Activated CD4-positive, alpha-beta T cell treated with anti-CD3 and anti-CD28 coated beads, Interleukin-2, amount 10 ng/mL, durations not matched to agents 7 days and 5 days (primary cell): ENCODE measurements around the gene EED. TPM values are rescaled to one million over a fixed set of nuclear protein-coding genes. Genes with fewer than 3 reads are reported as not detected.
"Not testable (repeated sequence)": the region's sequence is repeated elsewhere in the genome, so short reads cannot be mapped to it uniquely, and the experiment has no call there.

ENCODE experiments used
- CTCF ChIA-PET: fragments of 350-600 bp; sonication (Branson Sonifier 250); formaldehyde crosslinking; loops from one replicate; lab custom pipeline; 2021; ENCODE audit warnings: antibody characterized with exemption; lab: Charles Lee
- POLR2A ChIA-PET: fragments of 350-600 bp; sonication (Branson Sonifier 250); formaldehyde crosslinking; loops from one replicate; lab custom pipeline; 2021; ENCODE audit warnings: antibody characterized with exemption; lab: Charles Lee
- DNase-seq: peaks from one replicate; pipeline ENCODE4 v3.0.0-alpha.2; 2020
- H3K27ac Mint-ChIP-seq: one replicate; pipeline ENCODE4 v1.8.0; 2021; ENCODE audit warnings: mild to moderate bottlenecking, moderate library complexity, mixed read lengths
- H3K27me3 Mint-ChIP-seq: one replicate; pipeline ENCODE4 v1.8.0; 2021; ENCODE audit warnings: mixed read lengths
- H3K36me3 Mint-ChIP-seq: one replicate; pipeline ENCODE4 v1.8.0; 2021; ENCODE audit warnings: low read depth, mixed read lengths
- H3K4me1 Mint-ChIP-seq: one replicate; pipeline ENCODE4 v1.8.0; 2021; ENCODE audit warnings: mixed read lengths
- H3K4me3 Mint-ChIP-seq: one replicate; pipeline ENCODE4 v1.8.0; 2021; ENCODE audit warnings: mild to moderate bottlenecking, moderate library complexity, mixed read lengths
- H3K9me3 Mint-ChIP-seq: one replicate; pipeline ENCODE4 v1.8.0; 2021; ENCODE audit warnings: mixed read lengths
- total RNA-seq, 2 experiments: library from RNA; stranded (reverse); gene quantifications; one replicate each; pipeline ENCODE4 v1.2.3, GENCODE V29; 2021

Gene EED
- total RNA-seq, 2 experiments from 2014 or later = 46.3 to 50.3 TPM

DNA sequence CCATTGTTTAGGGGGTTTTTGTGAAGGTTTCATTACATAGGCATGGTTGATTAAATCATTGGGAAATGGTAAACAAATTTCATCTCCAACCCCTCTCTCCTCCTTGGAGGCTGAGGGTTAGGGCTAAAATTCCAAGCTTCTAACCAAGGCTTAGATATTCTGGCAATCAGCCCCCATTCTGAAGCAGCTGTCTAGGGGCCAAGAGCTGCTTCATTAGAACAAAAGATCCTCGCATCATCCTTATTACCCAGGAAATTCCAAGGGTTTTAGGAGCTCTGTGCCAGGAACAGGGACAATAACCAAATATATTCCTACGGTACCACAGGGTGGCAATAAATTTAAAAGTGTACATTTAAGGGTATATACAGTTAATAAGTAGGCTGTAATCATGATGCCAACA lies 22.5 kb upstream of the EED start:
- CTCF ChIA-PET = interaction anchor here (0.9 to 2.1 kb wide), 4 partner anchors 9 to 235 kb away, joined by 3 to 7 read pairs (median 4); no protein-coding TSS in a partner anchor
- Mint-ChIP-seq H3K4me3 (no peak overlapping the region), H3K4me1 (peaks cover 19% of the 10 kb centered on the region), H3K36me3 (no peaks in the 10 kb centered on the region), H3K27me3 (peaks cover 2% of the 10 kb centered on the region), H3K9me3 (peaks cover 11% of the 10 kb centered on the region), H3K27ac (no peak overlapping the region)
- POLR2A ChIA-PET = no interaction called here
- DNase-seq = no peak

DNA sequence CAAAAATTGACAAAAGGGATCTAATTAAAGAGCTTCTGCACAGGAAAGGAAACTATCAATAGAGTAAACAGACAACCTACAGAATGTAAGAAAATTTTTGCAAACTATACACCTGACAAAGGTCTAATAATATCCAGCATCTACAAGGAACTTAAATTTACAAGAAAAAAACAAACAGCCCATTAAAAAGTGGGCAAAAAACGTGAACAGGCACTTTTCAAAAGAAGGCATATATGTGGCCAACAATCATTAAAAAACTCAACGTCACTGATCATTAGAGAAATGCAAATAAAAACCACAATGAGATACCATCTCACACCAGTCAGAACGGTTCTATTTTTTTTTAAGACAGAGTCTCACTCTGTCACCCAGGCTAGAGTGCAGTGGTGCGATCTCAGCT lies 20.0 kb upstream of the EED start:
- H3K27me3 Mint-ChIP-seq, H3K4me3 Mint-ChIP-seq, DNase-seq, H3K36me3 Mint-ChIP-seq, H3K27ac Mint-ChIP-seq, POLR2A ChIA-PET: not testable (repeated sequence)
- H3K9me3 Mint-ChIP-seq = peaks cover 11% of the 10 kb centered on the region
- CTCF ChIA-PET = interaction anchor here (0.7 to 2.4 kb wide), 4 partner anchors 9 to 474 kb away, joined by 3 to 8 read pairs (median 4); no protein-coding TSS in a partner anchor
- H3K4me1 Mint-ChIP-seq = peaks cover 19% of the 10 kb centered on the region

DNA sequence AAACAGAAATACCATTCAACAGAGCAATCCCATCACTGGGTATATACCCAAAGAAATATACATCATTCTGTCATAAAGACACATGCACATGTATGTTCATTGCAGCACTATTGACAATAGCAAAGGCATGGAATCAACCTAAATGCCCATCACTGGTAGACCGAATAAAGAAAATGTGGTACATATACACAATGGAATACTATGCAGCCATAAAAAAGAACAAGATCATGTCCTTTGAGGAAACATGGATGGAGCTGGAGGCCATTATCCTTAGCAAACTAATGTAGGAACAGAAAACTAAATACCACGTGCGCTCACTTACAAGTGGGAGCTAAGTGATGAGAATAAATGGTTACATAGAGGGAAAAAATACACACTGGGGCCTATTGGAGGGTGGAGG lies 19.2 kb upstream of the EED start:
- H3K27me3 Mint-ChIP-seq, H3K36me3 Mint-ChIP-seq, H3K27ac Mint-ChIP-seq, POLR2A ChIA-PET, DNase-seq, H3K4me3 Mint-ChIP-seq: not testable (repeated sequence)
- CTCF ChIA-PET = interaction anchor here (1.5 to 2.4 kb wide), 2 partner anchors 10 to 12 kb away, joined by 5 to 8 read pairs; no protein-coding TSS in a partner anchor
- H3K9me3 Mint-ChIP-seq = peaks cover 11% of the 10 kb centered on the region
- peaks cover 23% of the 10 kb centered on the region for H3K4me1 Mint-ChIP-seq

DNA sequence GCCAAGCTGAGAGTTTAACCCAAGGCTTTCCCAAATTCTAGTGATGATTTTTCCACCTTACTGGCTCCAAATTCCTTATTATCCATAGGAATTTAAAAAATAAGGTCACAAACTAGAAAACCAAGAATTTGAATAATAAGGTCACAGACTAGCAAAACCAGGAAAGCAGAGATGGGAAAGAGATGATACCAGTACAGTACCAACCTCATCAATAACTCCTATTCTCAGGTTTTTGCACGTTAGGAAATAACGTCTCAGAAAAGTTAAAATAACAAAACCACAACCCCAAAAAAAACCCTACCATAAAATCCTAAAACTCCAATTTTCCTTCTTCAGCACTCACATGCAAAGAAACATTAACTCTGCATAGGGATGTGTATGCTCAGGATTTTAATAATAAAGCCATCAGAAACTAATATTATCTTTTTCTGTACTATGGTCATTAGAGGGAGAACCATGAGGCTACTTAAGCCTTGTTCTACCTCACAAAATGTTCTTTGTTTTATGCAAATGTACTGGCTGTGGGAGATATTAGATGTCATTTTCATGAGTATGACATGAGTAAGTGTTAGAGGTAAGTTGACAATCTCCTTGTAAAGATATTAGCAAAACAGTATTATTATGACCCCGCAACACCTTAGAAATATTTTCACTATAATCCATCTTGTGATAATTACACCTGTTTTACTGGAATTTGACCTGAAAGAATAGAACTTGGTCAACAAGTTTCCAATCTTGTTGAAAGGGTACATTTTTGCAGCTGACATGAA lies 16.1 kb upstream of the EED start:
- CTCF ChIA-PET = interaction anchor here (0.6 to 1.3 kb wide), 3 partner anchors 10 to 327 kb away, joined by 3 to 4 read pairs (median 3); no protein-coding TSS in a partner anchor
- peaks cover 28% of the 10 kb centered on the region for H3K4me1 Mint-ChIP-seq
- H3K27ac Mint-ChIP-seq = no peak overlapping the region

DNA sequence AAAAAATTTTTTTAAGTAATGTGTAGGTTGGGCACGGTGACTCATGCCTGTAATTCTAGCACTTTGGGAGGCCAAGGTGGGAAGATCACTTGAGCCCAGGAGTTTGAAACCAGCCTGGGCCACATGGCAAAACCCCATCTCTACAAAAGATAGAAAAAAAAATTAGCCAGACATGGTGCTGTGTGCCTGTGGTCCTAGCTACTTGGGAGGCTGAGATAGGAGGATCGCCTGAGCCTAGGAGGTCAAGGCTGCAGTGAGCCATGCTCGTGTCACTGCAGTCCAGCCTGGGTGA lies 15.6 kb upstream of the EED start:
- DNase-seq, H3K4me3 Mint-ChIP-seq, H3K27ac Mint-ChIP-seq, H3K36me3 Mint-ChIP-seq, H3K9me3 Mint-ChIP-seq, H3K27me3 Mint-ChIP-seq, POLR2A ChIA-PET: not testable (repeated sequence)
- H3K4me1 Mint-ChIP-seq = peaks cover 28% of the 10 kb centered on the region
- CTCF ChIA-PET = interaction anchor here (0.6 to 1.8 kb wide), 5 partner anchors 9 to 327 kb away, joined by 3 to 7 read pairs (median 3); no protein-coding TSS in a partner anchor

More for the DNA sequence above, 16.1 kb upstream of the EED start:
- H3K27me3 Mint-ChIP-seq = no peaks in the 10 kb centered on the region
- no peak overlapping the region for H3K4me3 Mint-ChIP-seq
- no peaks in the 10 kb centered on the region for H3K36me3 Mint-ChIP-seq
- no peak for DNase-seq
- POLR2A ChIA-PET = no interaction called here
- peaks cover 11% of the 10 kb centered on the region for H3K9me3 Mint-ChIP-seq

DNA sequence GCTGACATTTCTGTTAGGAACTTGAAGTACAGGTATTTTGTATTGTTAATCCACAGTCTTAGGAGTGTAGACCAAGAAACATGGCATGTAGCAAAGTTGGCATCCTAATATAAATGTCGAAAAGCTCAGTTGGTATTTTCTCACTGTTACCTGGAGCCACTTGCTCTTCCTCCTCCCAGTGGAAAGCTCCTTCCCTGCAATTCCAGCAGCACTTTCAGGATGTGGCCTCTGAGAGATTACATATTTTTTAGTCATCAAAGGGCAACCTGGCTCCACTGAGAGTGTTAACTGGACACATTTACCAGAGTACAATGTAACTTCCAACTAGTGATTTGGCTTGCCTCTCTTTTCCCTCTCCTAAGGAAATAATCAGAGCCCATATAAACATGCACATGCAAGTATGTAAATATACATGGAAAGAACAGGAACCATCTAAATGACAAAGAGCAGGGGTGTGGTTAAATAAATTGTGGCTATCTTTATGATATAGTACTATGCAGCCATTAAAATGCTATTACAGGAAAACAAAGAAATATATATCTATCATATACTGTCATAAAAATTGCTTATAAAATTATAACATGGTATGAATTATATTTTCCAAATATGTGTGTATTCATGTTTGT lies 14.3 kb upstream of the EED start:
- Mint-ChIP-seq H3K36me3 (no peaks in the 10 kb centered on the region), H3K4me3 (no peak overlapping the region), H3K27me3 (no peaks in the 10 kb centered on the region), H3K9me3 (no peaks in the 10 kb centered on the region), H3K27ac (no peak overlapping the region), H3K4me1 (peaks cover 28% of the 10 kb centered on the region)
- ChIA-PET POLR2A (no interaction called here), CTCF (interaction anchor here (1.0 to 1.9 kb wide), 7 partner anchors 8 to 184 kb away, joined by 3 to 7 read pairs (median 3); partner anchors contain the start of gene EED)
- no peak for DNase-seq

DNA sequence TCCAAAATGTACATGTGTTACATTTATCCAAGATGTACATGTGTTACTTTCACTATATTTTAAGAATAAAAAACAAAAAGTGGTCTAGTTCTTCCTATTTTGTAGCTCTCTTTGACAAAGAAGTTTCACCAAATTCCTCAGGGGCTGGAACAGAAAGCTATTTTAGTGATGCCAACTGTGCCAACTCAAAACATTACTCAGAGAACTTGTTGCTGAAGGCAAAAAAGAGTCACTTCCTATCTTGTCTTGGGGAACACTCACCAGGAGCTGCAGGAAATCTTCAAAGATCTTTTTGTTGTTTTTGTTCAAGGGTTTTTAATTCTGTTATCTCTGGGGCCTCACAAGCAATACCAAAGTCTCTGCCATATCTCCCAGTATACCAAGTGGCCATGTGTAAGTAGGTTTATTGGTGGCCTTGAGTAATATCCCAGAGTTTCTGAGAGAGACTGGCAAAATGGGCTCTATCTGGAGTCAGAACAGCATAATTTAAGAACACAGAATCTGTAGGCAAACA lies 13.6 kb upstream of the EED start:
- POLR2A ChIA-PET = no interaction called here
- no peak overlapping the region for H3K4me3 Mint-ChIP-seq
- H3K9me3 Mint-ChIP-seq = no peaks in the 10 kb centered on the region
- no peak for DNase-seq
- H3K27ac Mint-ChIP-seq = no peak overlapping the region
- H3K36me3 Mint-ChIP-seq = no peaks in the 10 kb centered on the region
- CTCF ChIA-PET = interaction anchor here (0.9 to 1.9 kb wide), 7 partner anchors 9 to 189 kb away, joined by 3 to 7 read pairs (median 5); partner anchors contain the start of gene EED
- H3K27me3 Mint-ChIP-seq = no peaks in the 10 kb centered on the region
- H3K4me1 Mint-ChIP-seq = peaks cover 28% of the 10 kb centered on the region

DNA sequence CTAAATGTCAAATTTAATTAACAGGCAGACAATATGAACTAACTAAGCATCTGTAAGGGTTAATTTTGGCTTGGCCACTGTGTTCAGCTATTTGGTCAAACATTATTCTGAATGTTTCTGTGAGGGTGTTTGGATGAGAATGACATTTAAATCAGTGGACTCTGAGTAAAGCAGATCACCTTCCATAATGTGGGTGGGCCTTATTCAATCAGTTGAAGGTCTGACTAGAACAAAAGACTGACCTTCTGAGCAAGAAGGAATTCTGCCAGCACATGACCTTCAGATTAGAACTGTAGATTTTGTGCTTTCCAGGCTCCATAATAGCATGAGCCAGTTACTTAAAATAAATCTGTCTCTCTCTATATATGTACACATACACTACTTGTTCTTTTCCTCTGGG lies 12.0 kb upstream of the EED start:
- Mint-ChIP-seq H3K36me3 (no peaks in the 10 kb centered on the region), H3K9me3 (no peaks in the 10 kb centered on the region), H3K27me3 (no peaks in the 10 kb centered on the region), H3K4me1 (peaks cover 22% of the 10 kb centered on the region), H3K27ac (no peak overlapping the region), H3K4me3 (no peak overlapping the region)
- CTCF ChIA-PET = interaction anchor here (1.8 kb wide), 1 partner anchor 17 kb away, joined by 5 read pairs; no protein-coding TSS in a partner anchor
- DNase-seq = no peak
- POLR2A ChIA-PET = no interaction called here

DNA sequence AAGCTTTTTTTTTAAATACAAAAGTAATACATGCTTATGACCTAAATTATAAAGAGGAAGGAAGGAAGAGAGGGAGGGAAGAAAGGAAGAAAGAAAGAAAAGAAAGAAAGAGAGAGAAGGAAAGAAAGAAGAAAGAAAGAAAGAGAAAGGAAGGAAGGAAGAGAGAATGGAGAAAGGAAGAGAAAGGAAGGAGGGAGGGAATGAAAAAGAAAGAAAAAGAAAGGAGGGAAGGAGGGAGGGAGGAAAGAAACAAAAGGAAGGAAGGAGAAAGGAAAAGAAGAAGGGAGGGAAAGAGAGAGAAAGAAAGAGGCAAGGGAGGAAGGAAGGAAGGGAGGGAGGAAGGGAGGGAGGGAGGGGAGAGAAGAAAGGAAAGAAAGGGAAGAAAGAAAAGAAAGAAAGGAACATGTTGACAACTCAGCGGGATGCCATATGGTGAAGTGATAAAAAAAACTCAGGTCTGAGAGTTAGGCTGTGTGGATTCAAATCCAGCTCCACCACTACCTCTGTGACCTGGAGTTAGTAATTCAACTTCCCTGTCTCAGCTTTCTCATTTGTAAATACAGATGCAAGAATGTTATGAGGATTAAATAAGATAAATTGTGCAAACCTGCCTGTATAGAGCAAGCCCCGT lies 9.6 kb upstream of the EED start:
- H3K27me3 Mint-ChIP-seq = peaks cover 2% of the 10 kb centered on the region
- H3K4me3 Mint-ChIP-seq = no peak overlapping the region
- H3K4me1 Mint-ChIP-seq = peaks cover 11% of the 10 kb centered on the region
- no peak overlapping the region for H3K27ac Mint-ChIP-seq
- ChIA-PET CTCF (interaction anchor here (1.1 to 1.7 kb wide), 2 partner anchors 17 to 41 kb away, joined by 3 read pairs; no protein-coding TSS in a partner anchor), POLR2A (no interaction called here)
- DNase-seq = no peak
- H3K36me3 Mint-ChIP-seq = no peaks in the 10 kb centered on the region
- no peaks in the 10 kb centered on the region for H3K9me3 Mint-ChIP-seq

DNA sequence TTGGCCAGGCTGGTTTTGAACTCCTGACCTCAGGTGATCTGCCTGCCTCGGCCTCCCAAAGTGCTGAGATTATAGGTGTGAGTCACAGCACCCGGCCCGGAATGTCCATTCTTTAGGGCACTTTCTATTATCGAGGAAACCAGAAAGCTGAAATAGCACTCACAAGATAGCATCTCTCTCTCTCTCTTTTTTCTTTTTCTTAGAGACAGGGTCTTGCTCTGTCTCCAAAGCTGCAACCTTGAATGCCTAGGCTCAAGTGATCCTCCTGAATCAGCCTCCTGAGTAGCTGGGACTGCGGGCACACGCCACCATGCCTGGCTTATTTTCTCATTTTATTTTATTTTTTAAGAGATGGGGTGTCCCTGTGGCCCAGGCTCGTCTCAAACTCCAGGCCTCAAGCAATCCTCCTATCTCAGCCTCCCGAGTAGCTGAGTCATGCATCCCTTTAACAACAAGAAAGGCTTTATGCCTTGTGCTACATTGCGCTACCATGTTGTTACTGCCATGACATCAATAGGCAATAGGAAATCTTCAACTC lies 7.2 kb upstream of the EED start:
- Mint-ChIP-seq H3K4me1 (peaks cover 7% of the 10 kb centered on the region), H3K36me3 (no peaks in the 10 kb centered on the region), H3K27me3 (peaks cover 2% of the 10 kb centered on the region), H3K4me3 (no peak overlapping the region), H3K9me3 (no peaks in the 10 kb centered on the region), H3K27ac (no peak overlapping the region)
- ChIA-PET CTCF (interaction anchor here (0.6 to 2.0 kb wide), 4 partner anchors 13 to 376 kb away, joined by 3 to 5 read pairs (median 3); no protein-coding TSS in a partner anchor), POLR2A (no interaction called here)
- DNase-seq = no peak

DNA sequence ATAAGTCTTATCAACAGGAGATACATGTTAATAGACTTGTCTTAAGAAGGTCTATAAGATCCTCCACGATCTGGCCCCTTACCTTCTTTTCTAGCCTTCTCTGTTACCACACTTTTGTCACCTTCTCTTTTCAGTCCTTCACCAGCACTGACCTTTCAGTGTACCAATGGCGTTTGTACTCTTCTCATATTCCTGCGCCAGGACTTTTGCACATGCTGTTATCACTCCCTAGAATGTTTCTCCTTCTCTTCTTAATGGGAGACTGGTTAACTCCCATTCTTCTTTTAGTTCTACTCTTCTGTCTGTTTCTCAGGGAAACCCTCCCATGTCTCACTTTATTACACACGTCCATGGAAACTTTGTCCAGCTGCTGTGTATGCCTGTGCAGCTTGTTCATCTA lies 4.4 kb upstream of the EED start:
- ChIA-PET POLR2A (no interaction called here), CTCF (interaction anchor here (1.4 to 1.5 kb wide), 2 partner anchors 11 to 172 kb away, joined by 4 to 5 read pairs; no protein-coding TSS in a partner anchor)
- DNase-seq = no peak
- Mint-ChIP-seq H3K9me3 (no peaks in the 10 kb centered on the region), H3K4me3 (no peak overlapping the region), H3K27me3 (peaks cover 2% of the 10 kb centered on the region), H3K27ac (no peak overlapping the region), H3K36me3 (no peaks in the 10 kb centered on the region), H3K4me1 (peaks cover 11% of the 10 kb centered on the region)

DNA sequence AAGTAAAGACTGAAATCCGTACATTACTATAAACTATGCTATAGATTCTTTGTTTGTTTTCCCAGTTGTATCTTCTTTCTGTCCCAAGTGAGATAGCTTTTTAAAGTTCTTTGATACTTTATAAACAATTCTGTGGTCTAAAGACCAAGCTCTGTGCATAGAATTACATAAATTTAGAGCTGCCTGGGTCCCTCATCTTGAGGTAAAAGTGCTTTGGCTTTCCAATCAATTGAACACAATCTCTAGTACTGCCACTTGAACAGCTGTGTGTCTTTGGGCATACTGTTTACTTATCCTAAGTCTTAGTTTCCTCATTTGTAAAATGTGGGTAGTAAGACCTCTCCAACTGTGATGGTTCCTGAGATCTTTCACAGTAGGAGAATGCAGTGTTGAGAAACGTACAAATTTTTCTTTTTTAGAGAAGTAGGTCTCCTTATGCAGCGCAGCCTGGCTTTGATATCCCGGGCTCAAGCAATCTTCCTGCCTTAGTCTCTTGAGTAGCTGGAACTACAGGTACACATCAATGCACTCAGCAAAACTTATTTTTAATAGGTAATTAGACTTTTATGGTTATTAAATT lies 2.5 kb upstream of the EED start:
- Mint-ChIP-seq H3K27me3 (peaks cover 2% of the 10 kb centered on the region), H3K4me1 (peaks cover 13% of the 10 kb centered on the region), H3K4me3 (no peak overlapping the region), H3K9me3 (no peaks in the 10 kb centered on the region), H3K27ac (no peak overlapping the region), H3K36me3 (no peaks in the 10 kb centered on the region)
- DNase-seq = no peak
- POLR2A ChIA-PET = no interaction called here
- CTCF ChIA-PET = interaction anchor here (0.6 to 2.4 kb wide), 4 partner anchors 12 to 134 kb away, joined by 4 to 7 read pairs (median 5); no protein-coding TSS in a partner anchor
